ENCODE results near the gene KCTD5.

GRCh38 chr16:2744711-2745110 lies 62.4 kb downstream of the KCTD5 start:
- TF ChIP-seq CTCF (IDR thresholded peaks at IDR 0.05) (no peak), POLR2A (IDR thresholded peaks at IDR 0.05) (no peak)

Measured in sigmoid colon (tissue), 3 donors.